Motor neuron (in vitro differentiated cells): Measurements from ENCODE around the gene ACOT13. TPM values are rescaled to one million over a fixed set of nuclear protein-coding genes. Genes with fewer than 3 reads are reported as not detected.
"Not testable (repeated sequence)": the region's sequence is repeated elsewhere in the genome, so short reads cannot be mapped to it uniquely, and the experiment has no call there.

Experiments
- ATAC-seq, 8 experiments: fragments of 200-7000 bp; cut with Tn5 transposase; replicated peaks in 6 of 8; 2 replicates each; pipeline ENCODE4 v1.8.0; 2021; ENCODE audit warnings: mild to moderate bottlenecking in 8 of 8, moderate library complexity in 8 of 8
- H3K27ac ChIP-seq, 2 donors: fragments of 250-450 bp; sonication (Bioruptor Pico); 2 replicates each; pipeline ENCODE4 v1.9.0; 2021; ENCODE audit warnings: antibody characterized with exemption in 2 of 2, mild to moderate bottlenecking in 2 of 2, moderate library complexity in 1 of 2
- H3K4me1 ChIP-seq, 2 donors: fragments of 250-450 bp; sonication (Bioruptor Pico); replicated peaks in 1 of 2; 2 replicates each; pipeline ENCODE4 v1.6.1; 2021; ENCODE audit warnings: antibody characterized with exemption in 2 of 2, mild to moderate bottlenecking in 2 of 2, moderate library complexity in 1 of 2
- H3K4me3 ChIP-seq, 5 donors: fragments of 250-450 bp; sonication (Bioruptor Pico); 2 replicates each; pipeline ENCODE4 v1.9.0; 2021; ENCODE audit warnings: antibody characterized with exemption in 5 of 5, mild to moderate bottlenecking in 5 of 5, moderate library complexity in 4 of 5
- WGBS, 10 experiments: fragments of 450-650 bp; shearing (Covaris generic); methylation state at CpG; one replicate each; pipeline ENCODE4 v1.0.0; 2022; 5-methylcytosine and 5-hydroxymethylcytosine counted together
- in situ Hi-C, 9 experiments: fragments of 400-800 bp; cut with MboI; loops; one replicate each; pipeline ENCODE4 v1.15.0; 2021; ENCODE audit warnings: low sequenced_read_pairs in 9 of 9, low pct_unique_long_range_greater_than_20kb in 2 of 9; ENCODE audit not compliant: unreplicated experiment in 9 of 9
- total RNA-seq, 8 experiments: library from RNA; unstranded; fragments of 300-600 nt; gene quantifications; 2 replicates each; pipeline versions ENCODE4 v1.2.3 to v1.2.4, GENCODE V29; 2022

The ACOT13 gene
- total RNA-seq, 8 experiments from 2014 or later, result 13.5 to 39.4 (median 18.2) TPM

GRCh38 chr6:24704468-24704867 lies 37.6 kb downstream of the ACOT13 start:
- Histone ChIP-seq H3K4me1 (no peaks in the 10 kb centered on the region), H3K27ac (no peak overlapping the region), H3K4me3 (no peak overlapping the region)
- in situ Hi-C loops, result no loop called here
- ATAC-seq, result no peak

GRCh38 chr6:24708612-24709011 lies 41.7 kb downstream of the ACOT13 start:
- Histone ChIP-seq H3K4me3 (no peak overlapping the region), H3K4me1 (peaks cover 0 to 1% of the 10 kb centered on the region in 2 donors), H3K27ac (no peak overlapping the region)
- 67 to 100% (median 82%) methylated on average over 1 to 3 of the region's 3 CpGs; no CpG with 5 or more reads in 1 of the 10 experiments for WGBS, 10 experiments
- in situ Hi-C loops, result no loop called here
- ATAC-seq, result no peak

- 81 to 100% (median 92%) methylated on average over 3 to 4 of the region's 4 CpGs for WGBS, 10 experiments
- H3K27ac ChIP-seq, result no peak overlapping the region
- H3K4me1 ChIP-seq, result peaks cover 0 to 6% of the 10 kb centered on the region in 2 donors
- ATAC-seq, result peak in 1 of 8 experiments; percentile 22
- in situ Hi-C loops, result no loop called here
- H3K4me3 ChIP-seq, result no peak overlapping the region
Observed at GRCh38 chr6:24709014-24709711, 42.3 kb downstream of the ACOT13 start.

GRCh38 chr6:24710519-24711303 lies 43.8 kb downstream of the ACOT13 start:
- Histone ChIP-seq H3K4me1 (peaks cover 4 to 17% of the 10 kb centered on the region in 2 donors), H3K27ac (no peak overlapping the region), H3K4me3 (no peak overlapping the region)
- in situ Hi-C loops, result no loop called here
- WGBS, 10 experiments, result 33 to 100% (median 95%) methylated on average over 1 to 8 of the region's 10 CpGs; no CpG with 5 or more reads in 1 of the 10 experiments
- ATAC-seq, result no peak

GRCh38 chr6:24716602-24717148 lies 49.8 kb downstream of the ACOT13 start:
- 43 to 100% (median 94%) methylated on average over 1 to 7 of the region's 7 CpGs for WGBS, 10 experiments
- peaks cover 4 to 37% of the 10 kb centered on the region in 2 donors for H3K4me1 ChIP-seq
- ATAC-seq, H3K27ac ChIP-seq, in situ Hi-C loops: not testable (repeated sequence)
- peak overlapping the region in 3 of 5 donors; percentile 87 to 100 (median 94) for H3K4me3 ChIP-seq

GRCh38 chr6:24718449-24719124 lies 51.7 kb downstream of the ACOT13 start:
- 0 to 26% (median 10%) methylated on average over 1 to 8 of the region's 8 CpGs for WGBS, 10 experiments
- ATAC-seq, result no peak
- peak overlapping the region; percentile 85 to 100 (median 93) for H3K4me3 ChIP-seq
- in situ Hi-C loops, result no loop called here
- no peak overlapping the region for H3K27ac ChIP-seq
- H3K4me1 ChIP-seq, result peaks cover 7 to 41% of the 10 kb centered on the region in 2 donors

GRCh38 chr6:24719125-24719971 lies 52.5 kb downstream of the ACOT13 start, which contains the start of gene C6orf62:
Gene C6orf62 (minus strand): TSS chr6:24719154. CDS start chr6:24718668, 486 bp downstream.
- H3K4me3 ChIP-seq, result peak within 1 kb of the TSS; percentile 85 to 100 (median 93)
- in situ Hi-C loops, result no loop called here
- H3K4me1 ChIP-seq, result peaks cover 7 to 35% of the 10 kb centered on the region in 2 donors
- 0 to 4% (median 0%) methylated on average over 1 to 11 of the region's 25 CpGs; no CpG with 5 or more reads in 1 of the 10 experiments for WGBS, 10 experiments
- H3K27ac ChIP-seq, result peak within 1 kb of the TSS; percentile 96 to 98
- ATAC-seq, result no peak

GRCh38 chr6:24720131-24720603 lies 53.3 kb downstream of the ACOT13 start:
- 0% methylated on average over 2 to 16 of the region's 39 CpGs; no CpG with 5 or more reads in 6 of the 10 experiments for WGBS, 10 experiments
- in situ Hi-C loops, result no loop called here
- peak overlapping the region; percentile 85 to 100 (median 93) for H3K4me3 ChIP-seq
- H3K27ac ChIP-seq, result peak overlapping the region; percentile 96 to 98
- ATAC-seq, result peak in 4 of 8 experiments; percentile 1 to 4 (median 3)
- H3K4me1 ChIP-seq, result peaks cover 3 to 27% of the 10 kb centered on the region in 2 donors

GRCh38 chr6:24720604-24721460 lies 54.0 kb downstream of the ACOT13 start:
- Histone ChIP-seq H3K4me1 (peaks cover 3 to 26% of the 10 kb centered on the region in 2 donors), H3K4me3 (peak overlapping the region; percentile 85 to 100 (median 93)), H3K27ac (peak overlapping the region; percentile 96 to 98)
- WGBS, 10 experiments, result 0 to 5% (median 1%) methylated on average over 1 to 25 of the region's 60 CpGs; no CpG with 5 or more reads in 2 of the 10 experiments
- peak; percentile 87 to 95 (median 93) for ATAC-seq
- in situ Hi-C loops, result no loop called here

GRCh38 chr6:24721461-24722215 lies 54.8 kb downstream of the ACOT13 start:
- Histone ChIP-seq H3K27ac (peak overlapping the region; percentile 83 to 84), H3K4me3 (peak overlapping the region; percentile 38 to 100 (median 48)), H3K4me1 (peaks cover 3 to 19% of the 10 kb centered on the region in 2 donors)
- ATAC-seq, result peak; percentile 66 to 76 (median 68)
- in situ Hi-C loops, result no loop called here
- 5 to 83% (median 23%) methylated on average over 2 to 25 of the region's 26 CpGs; no CpG with 5 or more reads in 1 of the 10 experiments for WGBS, 10 experiments
